Measurements from ENCODE around the gene LMNTD1.
A peak's percentile ranks its signal among the peaks of the same experiment; 100 is the strongest.
"Not testable (repeated sequence)": the region's sequence is repeated elsewhere in the genome, so short reads cannot be mapped to it uniquely, and the experiment has no call there.

Gene LMNTD1

GRCh38 chr12:25436206-25437030 is 116.7 kb downstream of the LMNTD1 start:
- Mint-ChIP-seq H3K27me3 (peaks cover 10% of the 10 kb centered on the region), H3K4me1 (peaks cover 4% of the 10 kb centered on the region), H3K4me3 (no peak overlapping the region), H3K9me3 (no peaks in the 10 kb centered on the region), H3K36me3 (no peaks in the 10 kb centered on the region), H3K27ac (no peak overlapping the region)
- peak; percentile 68 for ATAC-seq

- no peak overlapping the region for H3K27ac Mint-ChIP-seq
- no peak overlapping the region for H3K4me3 Mint-ChIP-seq
- H3K36me3 Mint-ChIP-seq, result no peaks in the 10 kb centered on the region
- H3K27me3 Mint-ChIP-seq, result peaks cover 10% of the 10 kb centered on the region
- peaks cover 4% of the 10 kb centered on the region for H3K4me1 Mint-ChIP-seq
- ATAC-seq, result no peak
- no peaks in the 10 kb centered on the region for H3K9me3 Mint-ChIP-seq
These were observed 117.7 kb downstream of the LMNTD1 start for GRCh38 chr12:25435431-25435830.

- H3K36me3 Mint-ChIP-seq, result no peaks in the 10 kb centered on the region
- H3K27ac Mint-ChIP-seq, result no peak overlapping the region
- H3K4me3 Mint-ChIP-seq, result no peak overlapping the region
- ATAC-seq, result no peak
- H3K4me1 Mint-ChIP-seq, result peaks cover 4% of the 10 kb centered on the region
- H3K27me3 Mint-ChIP-seq, result peaks cover 10% of the 10 kb centered on the region
- no peaks in the 10 kb centered on the region for H3K9me3 Mint-ChIP-seq
These were observed 118.6 kb downstream of the LMNTD1 start for GRCh38 chr12:25434515-25434914.

- no peaks in the 10 kb centered on the region for H3K36me3 Mint-ChIP-seq
- peaks cover 10% of the 10 kb centered on the region for H3K27me3 Mint-ChIP-seq
- peaks cover 4% of the 10 kb centered on the region for H3K4me1 Mint-ChIP-seq
- ATAC-seq, result no peak
- H3K27ac Mint-ChIP-seq, result no peak overlapping the region
- H3K4me3 Mint-ChIP-seq, result no peak overlapping the region
- no peaks in the 10 kb centered on the region for H3K9me3 Mint-ChIP-seq
These were observed 119.3 kb downstream of the LMNTD1 start for GRCh38 chr12:25433581-25434325.

GRCh38 chr12:25433024-25433423 is 120.1 kb downstream of the LMNTD1 start:
- Mint-ChIP-seq H3K27me3 (peaks cover 10% of the 10 kb centered on the region), H3K4me3 (no peak overlapping the region), H3K36me3 (no peaks in the 10 kb centered on the region), H3K27ac (no peak overlapping the region), H3K4me1 (peaks cover 4% of the 10 kb centered on the region), H3K9me3 (no peaks in the 10 kb centered on the region)
- no peak for ATAC-seq

- ATAC-seq, result no peak
- no peak overlapping the region for H3K27ac Mint-ChIP-seq
- H3K9me3 Mint-ChIP-seq, result no peaks in the 10 kb centered on the region
- no peaks in the 10 kb centered on the region for H3K4me1 Mint-ChIP-seq
- no peak overlapping the region for H3K4me3 Mint-ChIP-seq
- no peaks in the 10 kb centered on the region for H3K27me3 Mint-ChIP-seq
- H3K36me3 Mint-ChIP-seq, result no peaks in the 10 kb centered on the region
These were observed 125.5 kb downstream of the LMNTD1 start for GRCh38 chr12:25427337-25428249.

- H3K4me1 Mint-ChIP-seq, H3K27ac Mint-ChIP-seq, H3K9me3 Mint-ChIP-seq, H3K27me3 Mint-ChIP-seq, H3K36me3 Mint-ChIP-seq, H3K4me3 Mint-ChIP-seq, ATAC-seq: not testable (repeated sequence)
These were observed 126.3 kb downstream of the LMNTD1 start for GRCh38 chr12:25426821-25427220.
